ENCODE data around the gene SNX5.

SNX5 gene

GRCh38 chr20:17992847-17993513, 24.4 kb upstream of the SNX5 start:
- DNase-seq (ENCODE audit: low spot score): no peak

- DNase-seq (ENCODE audit: low spot score): no peak
Measured at GRCh38 chr20:17992224-17992637, 23.6 kb upstream of the SNX5 start.

GRCh38 chr20:17990278-17990972, 21.8 kb upstream of the SNX5 start:
- DNase-seq (ENCODE audit: low spot score): no peak

GRCh38 chr20:17987988-17988387, 19.4 kb upstream of the SNX5 start:
- DNase-seq (ENCODE audit: low spot score): no peak

GRCh38 chr20:17985388-17986018, 16.9 kb upstream of the SNX5 start:
- DNase-seq (ENCODE audit: low spot score): no peak

- no peak for DNase-seq (ENCODE audit: low spot score)
Measured at GRCh38 chr20:17976305-17976704, 7.7 kb upstream of the SNX5 start.

GRCh38 chr20:17972121-17972520, 3.5 kb upstream of the SNX5 start:
- no peak for DNase-seq (ENCODE audit: low spot score)

GRCh38 chr20:17971300-17972013, 2.9 kb upstream of the SNX5 start:
- no peak for DNase-seq (ENCODE audit: low spot score)

GRCh38 chr20:17969884-17970409, 1.4 kb upstream of the SNX5 start:
- no peak for DNase-seq (ENCODE audit: low spot score)

- no peak for DNase-seq (ENCODE audit: low spot score)
Measured at GRCh38 chr20:17969278-17969883, 787 bp upstream of the SNX5 start.

GRCh38 chr20:17967521-17968365, 851 bp downstream of the SNX5 start:
- no peak for DNase-seq (ENCODE audit: low spot score)

GRCh38 chr20:17966432-17967310, 1.9 kb downstream of the SNX5 start:
- no peak for DNase-seq (ENCODE audit: low spot score)

GRCh38 chr20:17965042-17965697, 3.4 kb downstream of the SNX5 start:
- no peak for DNase-seq (ENCODE audit: low spot score)

GRCh38 chr20:17964632-17965031, 4.0 kb downstream of the SNX5 start:
- DNase-seq (ENCODE audit: low spot score): no peak

GRCh38 chr20:17964073-17964472, 4.5 kb downstream of the SNX5 start:
- no peak for DNase-seq (ENCODE audit: low spot score)

GRCh38 chr20:17963114-17963897, 5.3 kb downstream of the SNX5 start:
- no peak for DNase-seq (ENCODE audit: low spot score)

GRCh38 chr20:17961587-17961940, 7.0 kb downstream of the SNX5 start:
- no peak for DNase-seq (ENCODE audit: low spot score)

- no peak for DNase-seq (ENCODE audit: low spot score)
Measured at GRCh38 chr20:17960927-17961586, 7.5 kb downstream of the SNX5 start.
